ENCODE results near the gene NT5C1B.

Gene NT5C1B

DNA sequence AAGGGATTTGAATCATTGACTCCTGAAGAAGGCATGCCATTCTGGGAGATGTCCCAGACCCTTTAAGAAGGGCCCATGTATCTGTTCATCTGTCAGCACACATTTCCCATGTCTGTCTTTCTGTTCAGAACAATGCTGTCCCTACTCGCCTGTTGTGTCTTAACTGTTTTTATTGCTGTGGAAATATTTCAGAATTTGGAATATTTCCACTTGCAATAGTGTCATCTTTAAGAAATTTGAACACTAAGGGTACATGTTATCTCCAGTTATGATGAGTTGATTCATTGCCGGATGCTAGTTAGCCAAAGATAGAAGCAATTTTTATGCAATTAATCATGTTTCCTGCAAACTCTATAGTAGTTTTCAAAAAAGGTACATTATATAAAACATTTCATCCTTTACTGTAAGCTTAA lies 36.9 kb upstream of the NT5C1B start:
- ChIA-PET POLR2A (ENCODE audit: low non-redundant PET) (no interaction called here), CTCF (no interaction called here)
- TF ChIP-seq, protein P1, sequence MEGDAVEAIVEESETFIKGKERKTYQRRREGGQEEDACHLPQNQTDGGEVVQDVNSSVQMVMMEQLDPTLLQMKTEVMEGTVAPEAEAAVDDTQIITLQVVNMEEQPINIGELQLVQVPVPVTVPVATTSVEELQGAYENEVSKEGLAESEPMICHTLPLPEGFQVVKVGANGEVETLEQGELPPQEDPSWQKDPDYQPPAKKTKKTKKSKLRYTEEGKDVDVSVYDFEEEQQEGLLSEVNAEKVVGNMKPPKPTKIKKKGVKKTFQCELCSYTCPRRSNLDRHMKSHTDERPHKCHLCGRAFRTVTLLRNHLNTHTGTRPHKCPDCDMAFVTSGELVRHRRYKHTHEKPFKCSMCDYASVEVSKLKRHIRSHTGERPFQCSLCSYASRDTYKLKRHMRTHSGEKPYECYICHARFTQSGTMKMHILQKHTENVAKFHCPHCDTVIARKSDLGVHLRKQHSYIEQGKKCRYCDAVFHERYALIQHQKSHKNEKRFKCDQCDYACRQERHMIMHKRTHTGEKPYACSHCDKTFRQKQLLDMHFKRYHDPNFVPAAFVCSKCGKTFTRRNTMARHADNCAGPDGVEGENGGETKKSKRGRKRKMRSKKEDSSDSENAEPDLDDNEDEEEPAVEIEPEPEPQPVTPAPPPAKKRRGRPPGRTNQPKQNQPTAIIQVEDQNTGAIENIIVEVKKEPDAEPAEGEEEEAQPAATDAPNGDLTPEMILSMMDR (conservative IDR thresholded peaks at IDR 0.05; ENCODE audit: low read depth), result no peak

DNA sequence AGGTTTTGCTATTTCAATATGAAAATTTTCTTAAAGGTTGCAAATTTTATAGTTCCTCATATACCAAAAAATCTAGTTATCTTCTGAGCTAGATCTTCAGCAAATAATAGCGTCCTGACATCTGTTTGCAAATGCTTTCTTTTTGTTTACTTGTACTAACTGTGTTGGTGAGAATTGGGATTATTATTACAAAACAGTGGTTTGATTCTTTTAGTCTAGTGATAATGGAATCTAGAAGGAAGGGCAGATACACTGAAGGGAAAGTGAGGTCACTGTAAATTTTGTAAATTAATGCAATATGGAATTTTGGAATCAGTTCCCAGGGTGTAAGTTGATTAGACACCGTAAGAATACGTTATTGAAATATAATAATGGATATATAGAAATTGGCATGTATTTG lies 36.2 kb upstream of the NT5C1B start:
- ChIA-PET CTCF (no interaction called here), POLR2A (ENCODE audit: low non-redundant PET) (no interaction called here)
- H3K27ac ChIP-seq, result no peak overlapping the region
- DNase-seq (ENCODE audit: low spot score), result no peak
- TF ChIP-seq, protein P1 (conservative IDR thresholded peaks at IDR 0.05; ENCODE audit: low read depth), result no peak

More for the DNA sequence above, 36.9 kb upstream of the NT5C1B start:
- peak; percentile 34 for DNase-seq (ENCODE audit: low spot score)
- no peak overlapping the region for H3K27ac ChIP-seq

DNA sequence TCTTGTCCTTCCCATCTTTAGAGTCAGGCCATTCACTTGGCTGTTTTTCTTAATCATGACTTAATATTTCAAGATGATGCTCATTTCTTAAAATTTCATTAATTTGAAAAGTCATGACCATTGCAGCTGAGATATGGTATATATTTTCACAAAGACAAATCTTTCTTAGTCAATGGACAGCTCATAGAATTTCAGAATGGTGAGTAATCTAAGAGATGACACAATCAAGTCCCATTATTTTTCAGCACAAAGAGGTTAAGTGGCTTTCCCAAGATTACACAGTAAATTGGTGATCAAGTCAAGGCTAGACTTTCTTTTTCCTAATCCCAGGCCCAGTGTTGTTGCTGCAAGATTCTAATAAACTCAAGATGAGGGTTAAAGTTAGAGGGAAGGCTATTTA lies 34.4 kb upstream of the NT5C1B start:
- no peak overlapping the region for H3K27ac ChIP-seq
- TF ChIP-seq, protein P1 (conservative IDR thresholded peaks at IDR 0.05; ENCODE audit: low read depth), result no peak
- CTCF ChIA-PET, result interaction anchor here (1.3 kb wide), 1 partner anchor 14 kb away, joined by 4 read pairs; no protein-coding TSS in a partner anchor
- peak; percentile 39 for DNase-seq (ENCODE audit: low spot score)
- POLR2A ChIA-PET (ENCODE audit: low non-redundant PET), result no interaction called here

DNA sequence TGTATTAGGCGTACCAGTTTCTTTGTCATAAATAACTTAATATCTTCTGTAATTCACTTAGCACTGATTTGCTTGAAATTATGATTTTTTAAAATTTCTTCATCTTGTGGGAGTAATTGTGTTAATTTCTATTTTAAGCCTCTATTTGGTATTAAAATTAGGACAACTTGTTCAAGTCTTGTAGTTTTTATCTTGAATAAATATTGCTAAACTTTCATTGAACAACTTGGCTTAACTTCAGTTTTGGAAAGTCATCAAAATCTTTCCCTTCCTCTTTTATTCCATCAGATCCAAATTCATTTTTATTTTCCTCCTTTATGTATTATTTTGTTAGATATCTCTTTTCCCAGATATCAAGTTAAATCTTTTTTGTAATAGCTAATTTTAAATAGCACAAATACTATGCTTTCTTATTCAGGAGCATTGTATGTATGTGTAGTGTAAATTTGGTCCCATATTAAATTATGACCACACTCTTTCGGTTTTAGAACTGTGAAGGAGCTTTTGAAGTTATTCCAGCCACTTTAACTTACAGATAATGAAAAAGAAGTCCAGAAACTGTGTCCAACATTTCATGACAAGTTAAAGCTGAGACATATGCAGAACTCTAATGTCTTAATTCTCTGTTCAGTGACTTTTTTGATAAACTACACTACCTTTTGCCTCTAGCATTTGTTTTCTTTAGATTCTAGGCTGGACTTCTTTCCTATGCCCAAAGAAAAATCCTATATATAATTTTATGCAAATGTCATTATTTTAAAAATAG lies 31.7 kb upstream of the NT5C1B start:
- TF ChIP-seq, protein P1 (conservative IDR thresholded peaks at IDR 0.05; ENCODE audit: low read depth), result no peak
- ChIA-PET CTCF (no interaction called here), POLR2A (ENCODE audit: low non-redundant PET) (no interaction called here)
- H3K27ac ChIP-seq, result no peak overlapping the region
- no peak for DNase-seq (ENCODE audit: low spot score)

DNA sequence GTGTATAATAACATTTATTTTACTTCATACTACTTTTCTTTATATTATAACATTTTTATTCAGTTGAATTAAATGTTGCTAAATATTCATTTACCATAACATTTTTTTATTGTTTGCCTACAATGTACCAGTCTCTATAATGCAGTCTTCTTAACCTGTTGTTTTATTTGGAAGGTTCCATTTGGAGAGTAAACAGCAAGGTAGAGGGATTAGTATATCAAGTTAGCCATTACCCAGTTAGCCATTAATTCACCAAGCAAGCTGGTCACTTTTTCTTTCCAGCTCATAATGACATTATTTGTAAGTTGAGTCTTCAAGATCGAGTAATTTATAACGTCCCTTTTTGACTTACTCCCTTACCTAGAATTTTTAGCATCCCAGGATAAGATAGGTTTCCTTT lies 29.7 kb upstream of the NT5C1B start:
- POLR2A ChIA-PET (ENCODE audit: low non-redundant PET), result no interaction called here
- H3K27ac ChIP-seq, result no peak overlapping the region
- TF ChIP-seq, protein P1 (conservative IDR thresholded peaks at IDR 0.05; ENCODE audit: low read depth), result no peak
- CTCF ChIA-PET, result interaction anchor here (0.6 kb wide), 1 partner anchor 1244 kb away, joined by 3 read pairs; no protein-coding TSS in a partner anchor
- DNase-seq (ENCODE audit: low spot score), result no peak

DNA sequence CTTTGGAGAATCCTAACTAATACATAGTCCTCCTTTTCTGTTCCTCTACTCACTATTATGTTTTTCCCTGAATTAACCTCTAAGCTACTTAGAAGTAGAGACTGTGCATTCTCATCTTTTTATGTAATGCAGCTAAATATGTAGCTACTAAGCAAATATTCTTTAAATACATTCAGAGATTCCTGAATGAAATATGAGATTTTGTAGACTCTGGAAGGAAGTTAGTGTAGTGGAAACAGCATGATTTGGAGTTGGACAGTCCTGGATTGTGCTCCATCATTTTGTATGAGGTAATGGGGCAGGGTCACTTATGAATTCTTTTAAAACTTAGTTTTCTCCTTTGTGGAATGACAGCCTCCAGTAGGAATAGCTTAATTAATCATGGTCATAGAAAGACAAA lies 24.7 kb upstream of the NT5C1B start:
- no peak for DNase-seq (ENCODE audit: low spot score)
- ChIA-PET CTCF (no interaction called here), POLR2A (ENCODE audit: low non-redundant PET) (no interaction called here)
- TF ChIP-seq, protein P1 (conservative IDR thresholded peaks at IDR 0.05; ENCODE audit: low read depth), result no peak
- H3K27ac ChIP-seq, result no peak overlapping the region
